Keratinocyte (primary cell): Measurements from ENCODE around the gene C1orf53.

ENCODE experiments used
- CTCF ChIP-seq, 3 experiments: IDR thresholded peaks in 1 of 3; conservative IDR thresholded peaks in 1 of 3; optimal IDR thresholded peaks in 1 of 3; 2 replicates in 2 of 3; 3 replicates in 1 of 3; pipeline versions ENCODE3 to v1.5.1; 2011; ENCODE audit warnings: low read length in 3 of 3, mild to moderate bottlenecking in 3 of 3, moderate library complexity in 2 of 3, control low read depth in 1 of 3, inconsistent platforms in 1 of 3; ENCODE audit not compliant: insufficient read depth in 2 of 3; ENCODE audit errors: extremely low read depth in 1 of 3
- EZH2 ChIP-seq: IDR thresholded peaks from one replicate; pipeline ENCODE4 v1.6.1; 2012; ENCODE audit warnings: inconsistent platforms, mild to moderate bottlenecking, low read length, moderate library complexity

GRCh38 chr1:197890936-197891335 is 11.5 kb upstream of the C1orf53 start:
- no peak for TF ChIP-seq CTCF (optimal IDR thresholded peaks at IDR 0.05 in 1 of 3, IDR thresholded peaks at IDR 0.05 in 1 of 3, conservative IDR thresholded peaks at IDR 0.05 in 1 of 3; ENCODE audit: extremely low read depth in 1 of 3, insufficient read depth in 2 of 3, low read length in 3 of 3)
- TF ChIP-seq EZH2, result no peak
